ENCODE measurements around the gene PAAF1. TPM values are rescaled to one million over a fixed set of nuclear protein-coding genes. Genes with fewer than 3 reads are reported as not detected.

The PAAF1 gene, protein sequence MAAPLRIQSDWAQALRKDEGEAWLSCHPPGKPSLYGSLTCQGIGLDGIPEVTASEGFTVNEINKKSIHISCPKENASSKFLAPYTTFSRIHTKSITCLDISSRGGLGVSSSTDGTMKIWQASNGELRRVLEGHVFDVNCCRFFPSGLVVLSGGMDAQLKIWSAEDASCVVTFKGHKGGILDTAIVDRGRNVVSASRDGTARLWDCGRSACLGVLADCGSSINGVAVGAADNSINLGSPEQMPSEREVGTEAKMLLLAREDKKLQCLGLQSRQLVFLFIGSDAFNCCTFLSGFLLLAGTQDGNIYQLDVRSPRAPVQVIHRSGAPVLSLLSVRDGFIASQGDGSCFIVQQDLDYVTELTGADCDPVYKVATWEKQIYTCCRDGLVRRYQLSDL
- 1 to 10 TPM; 6.2 to 9.5 TPM for polyA plus RNA-seq

- H3K36me3 ChIP-seq (ENCODE audit: control insufficient read depth in 2 of 2, insufficient read depth in 2 of 2, low read length in 1 of 2), result peaks cover 6% of the 10 kb centered on the region in 2 donors
- peaks cover 2% of the 10 kb centered on the region in 2 donors for H3K4me1 ChIP-seq (ENCODE audit: control insufficient read depth in 2 of 2, insufficient read depth in 2 of 2, low read length in 1 of 2)
- 0% methylated on average over 57 of the region's 57 CpGs for whole genome bisulfite sequencing, 2 donors
- H3K27ac ChIP-seq (ENCODE audit: low read depth in 2 of 2, low read length in 1 of 2), result peak within 1 kb of the TSS; percentile 81 to 85
- H3K27me3 ChIP-seq (ENCODE audit: control insufficient read depth in 1 of 2, insufficient read depth in 2 of 2, low read length in 2 of 2), result no peaks in the 10 kb centered on the region
- H3K4me3 ChIP-seq (ENCODE audit: low read depth in 1 of 2, low read length in 2 of 2), result peak within 1 kb of the TSS; percentile 61 to 83
- no peaks in the 10 kb centered on the region for H3K9me3 ChIP-seq (ENCODE audit: control insufficient read depth in 2 of 2, insufficient read depth in 1 of 2, low read depth in 1 of 2, low read length in 1 of 2)
Measured at GRCh38 chr11:73876424-73877310, at the start of gene PAAF1, which contains the start of gene COA4. Gene PAAF1 (plus strand): TSS chr11:73876999. CDS start chr11:73877022, 23 bp downstream. Gene COA4 (minus strand): TSS chr11:73876846. CDS start chr11:73873378, 3,468 bp downstream.

DNA sequence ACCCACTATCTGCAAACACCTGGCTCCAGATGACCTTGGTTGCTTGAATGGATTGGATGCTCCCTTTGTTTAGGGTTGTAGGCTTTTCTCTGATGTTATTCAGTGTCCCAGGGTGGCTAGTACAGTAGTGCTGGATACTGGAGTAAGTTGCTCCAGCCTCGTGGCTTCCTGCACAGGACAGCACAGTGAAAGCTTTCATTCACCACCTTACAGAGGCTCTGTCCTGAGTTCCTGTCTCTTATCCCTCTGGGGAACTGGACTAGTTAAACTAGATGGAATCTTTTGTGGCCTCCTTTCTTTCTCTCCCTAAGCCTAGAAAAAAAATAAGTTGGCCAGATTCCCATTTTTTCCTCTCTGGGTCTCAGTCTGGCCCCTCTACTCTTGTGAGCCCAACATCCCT lies 46.5 kb upstream of the PAAF1 start:
- 81% methylated on average over 1 of the region's 1 CpG for WGBS, 2 donors
- Histone ChIP-seq H3K36me3 (ENCODE audit: control insufficient read depth in 2 of 2, insufficient read depth in 2 of 2, low read length in 1 of 2) (peaks cover 2 to 3% of the 10 kb centered on the region in 2 donors), H3K27ac (ENCODE audit: low read depth in 2 of 2, low read length in 1 of 2) (no peak overlapping the region), H3K4me1 (ENCODE audit: control insufficient read depth in 2 of 2, insufficient read depth in 2 of 2, low read length in 1 of 2) (no peaks in the 10 kb centered on the region), H3K9me3 (ENCODE audit: control insufficient read depth in 2 of 2, insufficient read depth in 1 of 2, low read depth in 1 of 2, low read length in 1 of 2) (no peaks in the 10 kb centered on the region), H3K27me3 (ENCODE audit: control insufficient read depth in 1 of 2, insufficient read depth in 2 of 2, low read length in 2 of 2) (no peaks in the 10 kb centered on the region), H3K4me3 (ENCODE audit: low read depth in 1 of 2, low read length in 2 of 2) (no peak overlapping the region)

GRCh38 chr11:73833067-73833466 lies 43.7 kb upstream of the PAAF1 start:
- no peak overlapping the region for H3K27ac ChIP-seq (ENCODE audit: low read depth in 2 of 2, low read length in 1 of 2)
- H3K4me1 ChIP-seq (ENCODE audit: control insufficient read depth in 2 of 2, insufficient read depth in 2 of 2, low read length in 1 of 2), result no peaks in the 10 kb centered on the region
- H3K36me3 ChIP-seq (ENCODE audit: control insufficient read depth in 2 of 2, insufficient read depth in 2 of 2, low read length in 1 of 2), result peaks cover 0 to 2% of the 10 kb centered on the region in 2 donors
- no peak overlapping the region for H3K4me3 ChIP-seq (ENCODE audit: low read depth in 1 of 2, low read length in 2 of 2)
- H3K9me3 ChIP-seq (ENCODE audit: control insufficient read depth in 2 of 2, insufficient read depth in 1 of 2, low read depth in 1 of 2, low read length in 1 of 2), result no peaks in the 10 kb centered on the region
- no peaks in the 10 kb centered on the region for H3K27me3 ChIP-seq (ENCODE audit: control insufficient read depth in 1 of 2, insufficient read depth in 2 of 2, low read length in 2 of 2)
- 79 to 86% methylated on average over 2 of the region's 2 CpGs for WGBS, 2 donors

GRCh38 chr11:73838443-73839122 lies 38.2 kb upstream of the PAAF1 start:
- H3K27ac ChIP-seq (ENCODE audit: low read depth in 2 of 2, low read length in 1 of 2), result no peak overlapping the region
- H3K36me3 ChIP-seq (ENCODE audit: control insufficient read depth in 2 of 2, insufficient read depth in 2 of 2, low read length in 1 of 2), result peaks cover 0 to 3% of the 10 kb centered on the region in 2 donors
- no peaks in the 10 kb centered on the region for H3K9me3 ChIP-seq (ENCODE audit: control insufficient read depth in 2 of 2, insufficient read depth in 1 of 2, low read depth in 1 of 2, low read length in 1 of 2)
- H3K4me3 ChIP-seq (ENCODE audit: low read depth in 1 of 2, low read length in 2 of 2), result no peak overlapping the region
- H3K4me1 ChIP-seq (ENCODE audit: control insufficient read depth in 2 of 2, insufficient read depth in 2 of 2, low read length in 1 of 2), result no peaks in the 10 kb centered on the region
- H3K27me3 ChIP-seq (ENCODE audit: control insufficient read depth in 1 of 2, insufficient read depth in 2 of 2, low read length in 2 of 2), result no peaks in the 10 kb centered on the region
- 79 to 83% methylated on average over 3 of the region's 3 CpGs for WGBS, 2 donors

DNA sequence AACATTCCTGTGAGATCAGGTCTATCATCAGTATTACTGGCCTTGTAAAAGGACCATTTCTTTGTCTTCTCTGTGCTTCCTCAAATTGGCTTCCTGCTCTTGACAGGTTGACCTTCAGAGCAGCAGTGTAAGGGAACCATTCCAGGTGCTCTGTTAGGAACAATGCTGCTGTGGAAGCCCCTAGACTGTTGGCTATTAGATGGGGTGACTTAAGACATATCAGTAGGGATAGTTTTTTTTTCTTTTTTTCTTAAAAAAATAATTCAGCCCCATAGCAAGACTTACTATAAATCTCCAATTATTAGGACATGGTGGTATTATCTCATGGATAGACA lies 37.7 kb upstream of the PAAF1 start:
- no peaks in the 10 kb centered on the region for H3K9me3 ChIP-seq (ENCODE audit: control insufficient read depth in 2 of 2, insufficient read depth in 1 of 2, low read depth in 1 of 2, low read length in 1 of 2)
- no peaks in the 10 kb centered on the region for H3K27me3 ChIP-seq (ENCODE audit: control insufficient read depth in 1 of 2, insufficient read depth in 2 of 2, low read length in 2 of 2)
- no peak overlapping the region for H3K4me3 ChIP-seq (ENCODE audit: low read depth in 1 of 2, low read length in 2 of 2)
- no peak overlapping the region for H3K27ac ChIP-seq (ENCODE audit: low read depth in 2 of 2, low read length in 1 of 2)
- peaks cover 0 to 3% of the 10 kb centered on the region in 2 donors for H3K36me3 ChIP-seq (ENCODE audit: control insufficient read depth in 2 of 2, insufficient read depth in 2 of 2, low read length in 1 of 2)
- no peaks in the 10 kb centered on the region for H3K4me1 ChIP-seq (ENCODE audit: control insufficient read depth in 2 of 2, insufficient read depth in 2 of 2, low read length in 1 of 2)

- 97 to 98% methylated on average over 3 of the region's 3 CpGs for WGBS, 2 donors
Measured at GRCh38 chr11:73851046-73851764, 25.6 kb upstream of the PAAF1 start.

GRCh38 chr11:73852049-73852448 lies 24.8 kb upstream of the PAAF1 start:
- WGBS, 2 donors, result 85 to 86% methylated on average over 3 of the region's 3 CpGs
- Histone ChIP-seq H3K27me3 (ENCODE audit: control insufficient read depth in 1 of 2, insufficient read depth in 2 of 2, low read length in 2 of 2) (no peaks in the 10 kb centered on the region), H3K36me3 (ENCODE audit: control insufficient read depth in 2 of 2, insufficient read depth in 2 of 2, low read length in 1 of 2) (no peaks in the 10 kb centered on the region), H3K4me3 (ENCODE audit: low read depth in 1 of 2, low read length in 2 of 2) (no peak overlapping the region), H3K4me1 (ENCODE audit: control insufficient read depth in 2 of 2, insufficient read depth in 2 of 2, low read length in 1 of 2) (no peaks in the 10 kb centered on the region), H3K9me3 (ENCODE audit: control insufficient read depth in 2 of 2, insufficient read depth in 1 of 2, low read depth in 1 of 2, low read length in 1 of 2) (no peaks in the 10 kb centered on the region), H3K27ac (ENCODE audit: low read depth in 2 of 2, low read length in 1 of 2) (no peak overlapping the region)

More at GRCh38 chr11:73851046-73851764, 25.6 kb upstream of the PAAF1 start:
- H3K36me3 ChIP-seq (ENCODE audit: control insufficient read depth in 2 of 2, insufficient read depth in 2 of 2, low read length in 1 of 2), result no peaks in the 10 kb centered on the region
- no peaks in the 10 kb centered on the region for H3K9me3 ChIP-seq (ENCODE audit: control insufficient read depth in 2 of 2, insufficient read depth in 1 of 2, low read depth in 1 of 2, low read length in 1 of 2)
- H3K4me1 ChIP-seq (ENCODE audit: control insufficient read depth in 2 of 2, insufficient read depth in 2 of 2, low read length in 1 of 2), result no peaks in the 10 kb centered on the region
- no peak overlapping the region for H3K27ac ChIP-seq (ENCODE audit: low read depth in 2 of 2, low read length in 1 of 2)
- H3K27me3 ChIP-seq (ENCODE audit: control insufficient read depth in 1 of 2, insufficient read depth in 2 of 2, low read length in 2 of 2), result no peaks in the 10 kb centered on the region
- H3K4me3 ChIP-seq (ENCODE audit: low read depth in 1 of 2, low read length in 2 of 2), result no peak overlapping the region

DNA sequence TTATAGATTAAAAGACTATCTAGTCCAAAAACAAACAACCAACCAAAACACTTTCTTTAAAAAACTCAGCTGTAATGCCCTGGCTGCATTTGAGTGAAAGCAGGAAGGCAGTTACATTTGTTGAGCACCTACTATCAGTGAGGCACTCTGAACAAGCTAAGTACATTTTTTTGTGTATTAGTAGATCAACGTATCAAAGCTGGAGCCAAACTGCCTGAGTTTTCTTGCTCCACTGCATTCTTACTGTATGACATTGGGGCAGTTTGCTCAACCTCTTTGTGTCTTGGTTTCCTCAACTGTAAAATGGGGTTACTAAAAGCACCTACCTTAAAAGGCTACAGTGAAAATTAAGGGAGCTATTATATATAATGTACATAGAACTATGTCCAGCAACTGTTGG lies 22.1 kb upstream of the PAAF1 start:
- Histone ChIP-seq H3K4me3 (ENCODE audit: low read depth in 1 of 2, low read length in 2 of 2) (no peak overlapping the region), H3K27ac (ENCODE audit: low read depth in 2 of 2, low read length in 1 of 2) (no peak overlapping the region), H3K27me3 (ENCODE audit: control insufficient read depth in 1 of 2, insufficient read depth in 2 of 2, low read length in 2 of 2) (no peaks in the 10 kb centered on the region), H3K9me3 (ENCODE audit: control insufficient read depth in 2 of 2, insufficient read depth in 1 of 2, low read depth in 1 of 2, low read length in 1 of 2) (no peaks in the 10 kb centered on the region), H3K4me1 (ENCODE audit: control insufficient read depth in 2 of 2, insufficient read depth in 2 of 2, low read length in 1 of 2) (no peaks in the 10 kb centered on the region), H3K36me3 (ENCODE audit: control insufficient read depth in 2 of 2, insufficient read depth in 2 of 2, low read length in 1 of 2) (no peaks in the 10 kb centered on the region)
- 68 to 72% methylated on average over 1 of the region's 1 CpG for WGBS, 2 donors

GRCh38 chr11:73856031-73856567 lies 20.7 kb upstream of the PAAF1 start:
- 92 to 97% methylated on average over 1 of the region's 1 CpG for WGBS, 2 donors

More at GRCh38 chr11:73856031-73856567, 20.7 kb upstream of the PAAF1 start:
- no peaks in the 10 kb centered on the region for H3K27me3 ChIP-seq (ENCODE audit: control insufficient read depth in 1 of 2, insufficient read depth in 2 of 2, low read length in 2 of 2)
- no peak overlapping the region for H3K27ac ChIP-seq (ENCODE audit: low read depth in 2 of 2, low read length in 1 of 2)
- no peak overlapping the region for H3K4me3 ChIP-seq (ENCODE audit: low read depth in 1 of 2, low read length in 2 of 2)
- H3K36me3 ChIP-seq (ENCODE audit: control insufficient read depth in 2 of 2, insufficient read depth in 2 of 2, low read length in 1 of 2), result peaks cover 0 to under 1% of the 10 kb centered on the region in 2 donors
- H3K9me3 ChIP-seq (ENCODE audit: control insufficient read depth in 2 of 2, insufficient read depth in 1 of 2, low read depth in 1 of 2, low read length in 1 of 2), result no peaks in the 10 kb centered on the region
- H3K4me1 ChIP-seq (ENCODE audit: control insufficient read depth in 2 of 2, insufficient read depth in 2 of 2, low read length in 1 of 2), result no peaks in the 10 kb centered on the region

All from esophagus (tissue), 2 donors.